ENCODE measurements around the gene NTMT1.
"Not testable (repeated sequence)": the region's sequence is repeated elsewhere in the genome, so short reads cannot be mapped to it uniquely, and the experiment has no call there.

The NTMT1 gene

GRCh38 chr9:129654554-129655040, 28.6 kb downstream of the NTMT1 start:
- DNase-seq (ENCODE audit: low read depth) = no peak

GRCh38 chr9:129655154-129655553, 29.2 kb downstream of the NTMT1 start:
- DNase-seq (ENCODE audit: low read depth) = no peak

GRCh38 chr9:129655696-129656095, 29.7 kb downstream of the NTMT1 start:
- DNase-seq (ENCODE audit: low read depth) = no peak

GRCh38 chr9:129656795-129657390, 30.9 kb downstream of the NTMT1 start:
- no peak for DNase-seq (ENCODE audit: low read depth)

GRCh38 chr9:129661029-129661428, 35.1 kb downstream of the NTMT1 start:
- no peak for DNase-seq (ENCODE audit: low read depth)

GRCh38 chr9:129662239-129662638, 36.3 kb downstream of the NTMT1 start:
- not testable (repeated sequence) for DNase-seq (ENCODE audit: low read depth)

- no peak for DNase-seq (ENCODE audit: low read depth)
Measured at GRCh38 chr9:129664746-129665388, 38.9 kb downstream of the NTMT1 start.

- no peak for DNase-seq (ENCODE audit: low read depth)
Measured at GRCh38 chr9:129665389-129665775, 39.4 kb downstream of the NTMT1 start, which contains the start of gene PRRX2. TSS of gene PRRX2 (plus strand) at chr9:129665647. CDS start at chr9:129665868, 221 bp downstream.

- DNase-seq (ENCODE audit: low read depth) = no peak
Measured at GRCh38 chr9:129665814-129666520, 40.0 kb downstream of the NTMT1 start.

- no peak for DNase-seq (ENCODE audit: low read depth)
Measured at GRCh38 chr9:129666575-129666974, 40.6 kb downstream of the NTMT1 start.

GRCh38 chr9:129667378-129667777, 41.4 kb downstream of the NTMT1 start:
- no peak for DNase-seq (ENCODE audit: low read depth)

GRCh38 chr9:129667850-129668249, 41.9 kb downstream of the NTMT1 start:
- no peak for DNase-seq (ENCODE audit: low read depth)

GRCh38 chr9:129669141-129669718, 43.3 kb downstream of the NTMT1 start:
- peak; percentile 44 for DNase-seq (ENCODE audit: low read depth)

GRCh38 chr9:129669946-129670345, 44.0 kb downstream of the NTMT1 start:
- DNase-seq (ENCODE audit: low read depth) = no peak

GRCh38 chr9:129671065-129671464, 45.1 kb downstream of the NTMT1 start:
- DNase-seq (ENCODE audit: low read depth) = no peak

- DNase-seq (ENCODE audit: low read depth) = no peak
Measured at GRCh38 chr9:129671519-129671918, 45.6 kb downstream of the NTMT1 start.

GRCh38 chr9:129672702-129673101, 46.7 kb downstream of the NTMT1 start:
- DNase-seq (ENCODE audit: low read depth) = no peak

GRCh38 chr9:129673602-129674001, 47.6 kb downstream of the NTMT1 start:
- DNase-seq (ENCODE audit: low read depth) = no peak

GRCh38 chr9:129674229-129674628, 48.3 kb downstream of the NTMT1 start:
- DNase-seq (ENCODE audit: low read depth) = no peak

- no peak for DNase-seq (ENCODE audit: low read depth)
Measured at GRCh38 chr9:129675620-129676019, 49.7 kb downstream of the NTMT1 start.

GRCh38 chr9:129676287-129676686, 50.3 kb downstream of the NTMT1 start:
- DNase-seq (ENCODE audit: low read depth) = no peak

GRCh38 chr9:129676975-129677374, 51.0 kb downstream of the NTMT1 start:
- DNase-seq (ENCODE audit: low read depth) = no peak

GRCh38 chr9:129677456-129677855, 51.5 kb downstream of the NTMT1 start:
- no peak for DNase-seq (ENCODE audit: low read depth)
